ENCODE results near the gene ISOC2.

Gene ISOC2

GRCh38 chr19:55482967-55483705 lies 21.7 kb upstream of the ISOC2 start:
- no peaks in the 10 kb centered on the region for H3K36me3 ChIP-seq (ENCODE audit: insufficient read depth, low read length)
- no peak overlapping the region for H3K4me2 ChIP-seq (ENCODE audit: low read depth, low read length, poor library complexity, severe bottlenecking)
- no peaks in the 10 kb centered on the region for H3K9me2 ChIP-seq (replicated peaks; ENCODE audit: low read depth, low read length)
- H3F3A ChIP-seq (ENCODE audit: low read depth), result no peaks in the 10 kb centered on the region
- H3K4me3 ChIP-seq (ENCODE audit: low read length, poor library complexity, severe bottlenecking), result no peak overlapping the region
- H2AFZ ChIP-seq (ENCODE audit: low read length), result no peak overlapping the region
- no peaks in the 10 kb centered on the region for H3K27me3 ChIP-seq (ENCODE audit: insufficient read depth, low read length, poor library complexity, severe bottlenecking)
- TF ChIP-seq CTCF (conservative IDR thresholded peaks at IDR 0.05; ENCODE audit: low read length), result no peak
- TF ChIP-seq EZH2phosphoT487 (IDR thresholded peaks at IDR 0.05; ENCODE audit: borderline replicate concordance), result no peak
- H4K20me1 ChIP-seq (ENCODE audit: insufficient read depth, low read length, poor library complexity, severe bottlenecking), result peaks cover 4% of the 10 kb centered on the region
- H3K9me3 ChIP-seq (ENCODE audit: insufficient read depth, low read depth, low read length), result no peaks in the 10 kb centered on the region
- H3K4me1 ChIP-seq (ENCODE audit: insufficient read depth, low read length, poor library complexity, severe bottlenecking), result peaks cover 22% of the 10 kb centered on the region
- H3K79me2 ChIP-seq (ENCODE audit: insufficient read depth, low read length), result peaks cover 12% of the 10 kb centered on the region
- no peak overlapping the region for H3K9ac ChIP-seq (ENCODE audit: low read depth, low read length, poor library complexity, severe bottlenecking)

- no peak overlapping the region for H2AFZ ChIP-seq (ENCODE audit: low read length)
- H3F3A ChIP-seq (ENCODE audit: low read depth), result no peaks in the 10 kb centered on the region
- H4K20me1 ChIP-seq (ENCODE audit: insufficient read depth, low read length, poor library complexity, severe bottlenecking), result peaks cover 8% of the 10 kb centered on the region
- no peaks in the 10 kb centered on the region for H3K9me3 ChIP-seq (ENCODE audit: insufficient read depth, low read depth, low read length)
- H3K36me3 ChIP-seq (ENCODE audit: insufficient read depth, low read length), result no peaks in the 10 kb centered on the region
- H3K9ac ChIP-seq (ENCODE audit: low read depth, low read length, poor library complexity, severe bottlenecking), result no peak overlapping the region
- TF ChIP-seq EZH2phosphoT487 (IDR thresholded peaks at IDR 0.05; ENCODE audit: borderline replicate concordance) (no peak), CTCF (conservative IDR thresholded peaks at IDR 0.05; ENCODE audit: low read length) (no peak)
- no peak overlapping the region for H3K4me3 ChIP-seq (ENCODE audit: low read length, poor library complexity, severe bottlenecking)
- H3K79me2 ChIP-seq (ENCODE audit: insufficient read depth, low read length), result peaks cover 19% of the 10 kb centered on the region
- no peak overlapping the region for H3K4me2 ChIP-seq (ENCODE audit: low read depth, low read length, poor library complexity, severe bottlenecking)
- H3K4me1 ChIP-seq (ENCODE audit: insufficient read depth, low read length, poor library complexity, severe bottlenecking), result peaks cover 30% of the 10 kb centered on the region
- H3K27me3 ChIP-seq (ENCODE audit: insufficient read depth, low read length, poor library complexity, severe bottlenecking), result no peaks in the 10 kb centered on the region
- H3K9me2 ChIP-seq (replicated peaks; ENCODE audit: low read depth, low read length), result no peaks in the 10 kb centered on the region
Observed at GRCh38 chr19:55482156-55482961, 20.9 kb upstream of the ISOC2 start.

GRCh38 chr19:55481794-55482155 lies 20.3 kb upstream of the ISOC2 start:
- TF ChIP-seq EZH2phosphoT487 (IDR thresholded peaks at IDR 0.05; ENCODE audit: borderline replicate concordance) (no peak), CTCF (conservative IDR thresholded peaks at IDR 0.05; ENCODE audit: low read length) (no peak)
- peaks cover 19% of the 10 kb centered on the region for H3K79me2 ChIP-seq (ENCODE audit: insufficient read depth, low read length)
- H3K36me3 ChIP-seq (ENCODE audit: insufficient read depth, low read length), result no peaks in the 10 kb centered on the region
- H3K4me3 ChIP-seq (ENCODE audit: low read length, poor library complexity, severe bottlenecking), result no peak overlapping the region
- H3K9me2 ChIP-seq (replicated peaks; ENCODE audit: low read depth, low read length), result no peaks in the 10 kb centered on the region
- H2AFZ ChIP-seq (ENCODE audit: low read length), result no peak overlapping the region
- no peak overlapping the region for H3K9ac ChIP-seq (ENCODE audit: low read depth, low read length, poor library complexity, severe bottlenecking)
- H3K4me1 ChIP-seq (ENCODE audit: insufficient read depth, low read length, poor library complexity, severe bottlenecking), result peaks cover 26% of the 10 kb centered on the region
- H3K27me3 ChIP-seq (ENCODE audit: insufficient read depth, low read length, poor library complexity, severe bottlenecking), result no peaks in the 10 kb centered on the region
- no peaks in the 10 kb centered on the region for H3K9me3 ChIP-seq (ENCODE audit: insufficient read depth, low read depth, low read length)
- peaks cover 8% of the 10 kb centered on the region for H4K20me1 ChIP-seq (ENCODE audit: insufficient read depth, low read length, poor library complexity, severe bottlenecking)
- H3K4me2 ChIP-seq (ENCODE audit: low read depth, low read length, poor library complexity, severe bottlenecking), result no peak overlapping the region
- H3F3A ChIP-seq (ENCODE audit: low read depth), result no peaks in the 10 kb centered on the region
